HepG2 (cell line): ENCODE results near the gene RIPK1. TPM values are rescaled to one million over a fixed set of nuclear protein-coding genes. Genes with fewer than 3 reads are reported as not detected.

ENCODE experiments used
- CBX2 ChIP-seq, 2 experiments: fragments of 200-600 bp in 1 of 2; sonication (generic); formaldehyde crosslinking in 1 of 2; IDR thresholded peaks; 2 replicates each; pipeline versions ENCODE4 v1.7.0 to v1.8.1; 2018 to 2022; ENCODE audit warnings: low read depth in 2 of 2, low read length in 1 of 2, mild to moderate bottlenecking in 1 of 2, missing genetic modification reagents in 1 of 2
- DDIT3 ChIP-seq: sonication (generic); formaldehyde crosslinking; IDR thresholded peaks from 2 replicates; pipeline ENCODE4 v1.4.0; 2020; ENCODE audit warnings: mild to moderate bottlenecking, missing genetic modification reagents
- EED ChIP-seq: sonication (generic); formaldehyde crosslinking; IDR thresholded peaks from 2 replicates; pipeline ENCODE4 v1.5.0; 2020; ENCODE audit warnings: mild to moderate bottlenecking, missing genetic modification reagents
- NCOA2 ChIP-seq: sonication (generic); formaldehyde crosslinking; IDR thresholded peaks from 2 replicates; pipeline ENCODE4 v1.8.0; 2022; ENCODE audit warnings: inconsistent platforms
- RARG ChIP-seq: sonication (generic); formaldehyde crosslinking; IDR thresholded peaks from 2 replicates; pipeline ENCODE4 v1.4.0; 2020; ENCODE audit warnings: low read depth, mild to moderate bottlenecking, missing genetic modification reagents
- RNF219 ChIP-seq: sonication (generic); formaldehyde crosslinking; IDR thresholded peaks from 2 replicates; pipeline ENCODE4 v1.5.0; 2020; ENCODE audit warnings: mild to moderate bottlenecking, missing genetic modification reagents
- SIN3B ChIP-seq: fragments of 150-350 bp; IDR thresholded peaks from 2 replicates; pipeline ENCODE4 v1.6.1; 2014; ENCODE audit warnings: low read length
- SMARCE1 ChIP-seq: fragments of 450-650 bp; IDR thresholded peaks from 2 replicates; pipeline ENCODE4 v1.6.1; 2017; ENCODE audit warnings: borderline replicate concordance
- SMC3 ChIP-seq: IDR thresholded peaks from 2 replicates; pipeline ENCODE4 v1.6.1; 2011; ENCODE audit warnings: low read length, improper control_type of control experiment
- SNAPC2 ChIP-seq: sonication (generic); formaldehyde crosslinking; IDR thresholded peaks from 2 replicates; pipeline ENCODE4 v1.8.1; 2022; ENCODE audit warnings: mild to moderate bottlenecking, missing genetic modification reagents
- ZBED4 ChIP-seq: sonication (generic); formaldehyde crosslinking; IDR thresholded peaks from 2 replicates; pipeline ENCODE4 v1.4.0; 2020; ENCODE audit warnings: missing genetic modification reagents, borderline replicate concordance
- ZFYVE20 ChIP-seq: sonication (generic); formaldehyde crosslinking; IDR thresholded peaks from 2 replicates; pipeline ENCODE4 v1.8.0; 2023; ENCODE audit warnings: low read depth, mild to moderate bottlenecking, moderate library complexity, missing genetic modification reagents, borderline replicate concordance
- ZNF225 ChIP-seq: sonication (generic); formaldehyde crosslinking; IDR thresholded peaks from 2 replicates; pipeline ENCODE4 v1.4.0; 2020; ENCODE audit warnings: mild to moderate bottlenecking, missing genetic modification reagents
- ZNF350 ChIP-seq: sonication (generic); formaldehyde crosslinking; IDR thresholded peaks from 2 replicates; pipeline ENCODE4 v1.4.0; 2020; ENCODE audit warnings: mild to moderate bottlenecking, low read depth, missing genetic modification reagents, borderline replicate concordance
- polyA plus RNA-seq, 8 experiments: library from polyadenylated mRNA; depleted of rRNA in 3 of 8; stranded (reverse) in 7 of 8; unstranded in 1 of 8; fragments of >200 nt; fragmentation: Illumina TruSeq in 4 of 8; extraction: Trizol in 4 of 8; gene quantifications; 2 replicates each; pipeline versions ENCODE4 v1.2.1 to v1.2.3, GENCODE V29; 2011 to 2016; ENCODE audit warnings: low read depth in 4 of 8, missing spikeins in 1 of 8, mixed read lengths in 1 of 8; ENCODE audit not compliant: insufficient read depth in 1 of 8
- total RNA-seq, 5 experiments: library from RNA; depleted of rRNA; stranded (reverse); fragments of >200 nt; fragmentation: Illumina TruSeq; extraction: Trizol; gene quantifications; 2 replicates each; pipeline ENCODE4 v1.2.3, GENCODE V29; 2016; ENCODE audit warnings: low read depth in 1 of 5
- TF ChIP-seq, protein P1 (sequence below): IDR thresholded peaks from 2 replicates; pipeline ENCODE4 v1.6.1; 2016; ENCODE audit warnings: low read depth, missing genetic modification reagents, missing compliant biosample characterization
- TF ChIP-seq, protein P2 (sequence below): IDR thresholded peaks from 2 replicates; pipeline ENCODE4 v1.6.1; 2012; ENCODE audit warnings: inconsistent platforms

The RIPK1 gene
- total and polyA plus RNA-seq, 2 of the 13 experiments (the other 11 are each of a cell fraction or from before 2014, with no cell fraction given): 9.0 to 10.3 TPM

DNA sequence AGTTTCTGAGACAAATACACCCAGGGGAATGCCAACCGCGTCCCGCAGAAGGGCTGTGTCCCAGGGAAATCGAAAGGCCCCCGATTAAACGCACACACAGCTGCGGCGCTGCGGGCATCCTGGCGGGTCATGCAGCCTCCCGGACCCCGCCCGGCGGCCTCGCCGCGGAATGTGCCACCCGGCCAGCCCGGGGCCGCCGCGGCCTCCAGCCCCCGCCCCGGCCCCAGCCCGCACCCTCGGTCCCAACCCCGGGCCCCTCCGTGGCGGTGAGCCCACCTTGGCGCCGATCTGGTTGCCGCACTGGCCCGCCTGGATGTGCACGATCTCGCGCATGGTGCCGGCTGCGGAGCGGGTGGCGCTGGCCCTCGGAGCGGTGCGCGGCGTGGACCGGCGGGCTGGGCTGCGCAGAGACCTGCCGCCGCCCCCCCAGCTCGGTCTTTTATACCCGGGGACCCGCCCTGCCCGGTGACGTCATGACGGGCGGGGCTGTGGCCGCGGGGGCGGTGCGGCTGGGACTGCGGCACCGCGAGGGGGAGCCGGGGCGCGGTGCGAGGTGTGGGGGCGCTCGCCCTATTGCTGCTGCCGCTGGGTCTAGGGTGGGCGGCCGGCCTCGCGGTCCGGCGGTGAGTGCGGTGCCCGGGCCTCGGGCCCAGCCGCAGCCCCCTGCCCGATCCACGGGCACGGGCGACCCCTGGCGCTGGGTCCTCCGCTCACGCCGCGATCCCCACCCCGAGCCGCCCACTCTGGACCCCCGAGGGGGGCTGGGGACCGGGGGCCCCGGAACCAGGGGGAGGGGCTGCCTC lies 89.0 kb downstream of the RIPK1 start, which contains the start of gene TUBB2A (continued):
- TF ChIP-seq RNF219: no peak
- TF ChIP-seq, protein P1, sequence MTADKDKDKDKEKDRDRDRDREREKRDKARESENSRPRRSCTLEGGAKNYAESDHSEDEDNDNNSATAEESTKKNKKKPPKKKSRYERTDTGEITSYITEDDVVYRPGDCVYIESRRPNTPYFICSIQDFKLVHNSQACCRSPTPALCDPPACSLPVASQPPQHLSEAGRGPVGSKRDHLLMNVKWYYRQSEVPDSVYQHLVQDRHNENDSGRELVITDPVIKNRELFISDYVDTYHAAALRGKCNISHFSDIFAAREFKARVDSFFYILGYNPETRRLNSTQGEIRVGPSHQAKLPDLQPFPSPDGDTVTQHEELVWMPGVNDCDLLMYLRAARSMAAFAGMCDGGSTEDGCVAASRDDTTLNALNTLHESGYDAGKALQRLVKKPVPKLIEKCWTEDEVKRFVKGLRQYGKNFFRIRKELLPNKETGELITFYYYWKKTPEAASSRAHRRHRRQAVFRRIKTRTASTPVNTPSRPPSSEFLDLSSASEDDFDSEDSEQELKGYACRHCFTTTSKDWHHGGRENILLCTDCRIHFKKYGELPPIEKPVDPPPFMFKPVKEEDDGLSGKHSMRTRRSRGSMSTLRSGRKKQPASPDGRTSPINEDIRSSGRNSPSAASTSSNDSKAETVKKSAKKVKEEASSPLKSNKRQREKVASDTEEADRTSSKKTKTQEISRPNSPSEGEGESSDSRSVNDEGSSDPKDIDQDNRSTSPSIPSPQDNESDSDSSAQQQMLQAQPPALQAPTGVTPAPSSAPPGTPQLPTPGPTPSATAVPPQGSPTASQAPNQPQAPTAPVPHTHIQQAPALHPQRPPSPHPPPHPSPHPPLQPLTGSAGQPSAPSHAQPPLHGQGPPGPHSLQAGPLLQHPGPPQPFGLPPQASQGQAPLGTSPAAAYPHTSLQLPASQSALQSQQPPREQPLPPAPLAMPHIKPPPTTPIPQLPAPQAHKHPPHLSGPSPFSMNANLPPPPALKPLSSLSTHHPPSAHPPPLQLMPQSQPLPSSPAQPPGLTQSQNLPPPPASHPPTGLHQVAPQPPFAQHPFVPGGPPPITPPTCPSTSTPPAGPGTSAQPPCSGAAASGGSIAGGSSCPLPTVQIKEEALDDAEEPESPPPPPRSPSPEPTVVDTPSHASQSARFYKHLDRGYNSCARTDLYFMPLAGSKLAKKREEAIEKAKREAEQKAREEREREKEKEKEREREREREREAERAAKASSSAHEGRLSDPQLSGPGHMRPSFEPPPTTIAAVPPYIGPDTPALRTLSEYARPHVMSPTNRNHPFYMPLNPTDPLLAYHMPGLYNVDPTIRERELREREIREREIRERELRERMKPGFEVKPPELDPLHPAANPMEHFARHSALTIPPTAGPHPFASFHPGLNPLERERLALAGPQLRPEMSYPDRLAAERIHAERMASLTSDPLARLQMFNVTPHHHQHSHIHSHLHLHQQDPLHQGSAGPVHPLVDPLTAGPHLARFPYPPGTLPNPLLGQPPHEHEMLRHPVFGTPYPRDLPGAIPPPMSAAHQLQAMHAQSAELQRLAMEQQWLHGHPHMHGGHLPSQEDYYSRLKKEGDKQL (CRISPR knock-in tag): 0 out of 2 replicates have a peak, but pooled peaks have one; percentile 31
- TF ChIP-seq, protein P2, sequence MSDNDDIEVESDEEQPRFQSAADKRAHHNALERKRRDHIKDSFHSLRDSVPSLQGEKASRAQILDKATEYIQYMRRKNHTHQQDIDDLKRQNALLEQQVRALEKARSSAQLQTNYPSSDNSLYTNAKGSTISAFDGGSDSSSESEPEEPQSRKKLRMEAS: peak; percentile 79
- peak; percentile 80; the same call in 1 of the 2 replicates for TF ChIP-seq ZFYVE20 (CRISPR knock-in tag)
- no peak for TF ChIP-seq SNAPC2 (CRISPR knock-in tag)
- peak; percentile 2; the same call in 1 of the 2 replicates for TF ChIP-seq SMC3
- no peak for TF ChIP-seq ZNF225 (CRISPR knock-in tag)
- TF ChIP-seq SIN3B: no peak
- no peak; the same call in 1 of the 2 replicates for TF ChIP-seq NCOA2
- no peak for TF ChIP-seq ZNF350
- TF ChIP-seq EED (CRISPR knock-in tag): no peak; the same call in 1 of the 2 replicates
- TF ChIP-seq ZBED4: peak; percentile 84
- no peak for TF ChIP-seq DDIT3 (CRISPR knock-in tag)
- TF ChIP-seq CBX2 (IDR thresholded peaks at IDR 0.05; ENCODE audit: low read depth, low read length): no peak
- TF ChIP-seq CBX2 (CRISPR knock-in tag; IDR thresholded peaks at IDR 0.05; ENCODE audit: low read depth): peak; percentile 87; the same call in 1 of the 2 replicates
- peak; percentile 70; the same call in 1 of the 2 replicates for TF ChIP-seq RARG (CRISPR knock-in tag)
- TF ChIP-seq SMARCE1: no peak
